Measurements from ENCODE around the gene ZNF420. TPM values are rescaled to one million over a fixed set of nuclear protein-coding genes. Genes with fewer than 3 reads are reported as not detected.

Gene ZNF420
- total RNA-seq, 1 experiment from 2014 or later, result 3.2 TPM

- H3K4me3 ChIP-seq (ENCODE audit: low read depth, low read length), result peak overlapping the region; percentile 63
- peaks cover 7% of the 10 kb centered on the region for H3K4me1 Mint-ChIP-seq (ENCODE audit: low read depth, unreplicated experiment)
- H3K27me3 ChIP-seq (replicated peaks; ENCODE audit: control insufficient read depth, insufficient read depth, low read length), result no peaks in the 10 kb centered on the region
- H3K27ac Mint-ChIP-seq (ENCODE audit: unreplicated experiment), result peak overlapping the region; percentile 83
- no peaks in the 10 kb centered on the region for H3K4me1 ChIP-seq
- POLR2A ChIA-PET, result interaction anchor here (1.0 kb wide), 1 partner anchor 139 kb away, joined by 3 read pairs; the partner anchor contains the start of gene ZNF383
- no peak for TF ChIP-seq CTCF (IDR thresholded peaks at IDR 0.05; ENCODE audit: insufficient read depth in 1 of 2, low read depth in 1 of 2, low read length in 1 of 2, severe bottlenecking in 1 of 2, unreplicated experiment in 1 of 2)
- CTCF ChIA-PET, result no interaction called here
- intact Hi-C loops (cut with micrococcal nuclease; ENCODE audit: unreplicated experiment), result loop anchor here (1.0 to 2.0 kb wide), 3 partner anchors 94 to 292 kb away; partner anchors contain the start of genes ZNF527 and ZNF585A
- H3K36me3 ChIP-seq (ENCODE audit: control insufficient read depth, insufficient read depth, low read length), result no peaks in the 10 kb centered on the region
- no peaks in the 10 kb centered on the region for H3K27me3 Mint-ChIP-seq (ENCODE audit: insufficient read depth, unreplicated experiment)
- BruUV-seq (replicated peaks), result TSS peak; percentile 62
- no peak for DNase-seq
- peaks cover 5% of the 10 kb centered on the region for H3K36me3 Mint-ChIP-seq (ENCODE audit: insufficient read depth, unreplicated experiment)
- peaks cover 29% of the 10 kb centered on the region for H3K9me3 Mint-ChIP-seq (ENCODE audit: unreplicated experiment)
- H3K4me3 Mint-ChIP-seq (ENCODE audit: unreplicated experiment), result peak overlapping the region; percentile 84
- peaks cover 6% of the 10 kb centered on the region; the same call in 1 of the 2 replicates for H3K9me3 ChIP-seq
Observed at GRCh38 chr19:37078717-37079032, 442 bp downstream of the ZNF420 start.

- intact Hi-C loops (cut with micrococcal nuclease; ENCODE audit: unreplicated experiment), result loop anchor here (2.0 kb wide), 1 partner anchor 292 kb away; the partner anchor contains the start of gene ZNF527
- peak overlapping the region; percentile 84 for H3K4me3 Mint-ChIP-seq (ENCODE audit: unreplicated experiment)
- H3K27me3 Mint-ChIP-seq (ENCODE audit: insufficient read depth, unreplicated experiment), result no peaks in the 10 kb centered on the region
- H3K27ac Mint-ChIP-seq (ENCODE audit: unreplicated experiment), result no peak overlapping the region
- peaks cover 7% of the 10 kb centered on the region for H3K4me1 Mint-ChIP-seq (ENCODE audit: low read depth, unreplicated experiment)
- BruUV-seq (replicated peaks), result no TSS peak
- DNase-seq, result no peak
- Histone ChIP-seq H3K27me3 (replicated peaks; ENCODE audit: control insufficient read depth, insufficient read depth, low read length) (no peaks in the 10 kb centered on the region), H3K4me3 (ENCODE audit: low read depth, low read length) (peak overlapping the region; percentile 63), H3K36me3 (ENCODE audit: control insufficient read depth, insufficient read depth, low read length) (no peaks in the 10 kb centered on the region), H3K9me3 (peaks cover 6% of the 10 kb centered on the region; the same call in 1 of the 2 replicates), H3K4me1 (no peaks in the 10 kb centered on the region)
- POLR2A ChIA-PET, result no interaction called here
- TF ChIP-seq CTCF (IDR thresholded peaks at IDR 0.05; ENCODE audit: insufficient read depth in 1 of 2, low read depth in 1 of 2, low read length in 1 of 2, severe bottlenecking in 1 of 2, unreplicated experiment in 1 of 2), result no peak
- peaks cover 29% of the 10 kb centered on the region for H3K9me3 Mint-ChIP-seq (ENCODE audit: unreplicated experiment)
- CTCF ChIA-PET, result no interaction called here
- peaks cover 5% of the 10 kb centered on the region for H3K36me3 Mint-ChIP-seq (ENCODE audit: insufficient read depth, unreplicated experiment)
Observed at GRCh38 chr19:37079238-37079637, 1.0 kb downstream of the ZNF420 start.

- BruUV-seq (replicated peaks), result no TSS peak
Observed at GRCh38 chr19:37082307-37082706, 4.1 kb downstream of the ZNF420 start.

More at GRCh38 chr19:37082307-37082706, 4.1 kb downstream of the ZNF420 start:
- no peak for TF ChIP-seq CTCF (IDR thresholded peaks at IDR 0.05; ENCODE audit: insufficient read depth in 1 of 2, low read depth in 1 of 2, low read length in 1 of 2, severe bottlenecking in 1 of 2, unreplicated experiment in 1 of 2)
- peaks cover 5% of the 10 kb centered on the region for H3K36me3 Mint-ChIP-seq (ENCODE audit: insufficient read depth, unreplicated experiment)
- Histone ChIP-seq H3K27me3 (replicated peaks; ENCODE audit: control insufficient read depth, insufficient read depth, low read length) (no peaks in the 10 kb centered on the region), H3K36me3 (ENCODE audit: control insufficient read depth, insufficient read depth, low read length) (no peaks in the 10 kb centered on the region), H3K4me1 (no peaks in the 10 kb centered on the region), H3K9me3 (peaks cover 6% of the 10 kb centered on the region), H3K4me3 (ENCODE audit: low read depth, low read length) (no peak overlapping the region)
- intact Hi-C loops (cut with micrococcal nuclease; ENCODE audit: unreplicated experiment), result no loop called here
- no peaks in the 10 kb centered on the region for H3K27me3 Mint-ChIP-seq (ENCODE audit: insufficient read depth, unreplicated experiment)
- no peak for DNase-seq
- CTCF ChIA-PET, result no interaction called here
- H3K9me3 Mint-ChIP-seq (ENCODE audit: unreplicated experiment), result peaks cover 55% of the 10 kb centered on the region
- no peak overlapping the region for H3K4me3 Mint-ChIP-seq (ENCODE audit: unreplicated experiment)
- peaks cover 7% of the 10 kb centered on the region for H3K4me1 Mint-ChIP-seq (ENCODE audit: low read depth, unreplicated experiment)
- H3K27ac Mint-ChIP-seq (ENCODE audit: unreplicated experiment), result no peak overlapping the region
- POLR2A ChIA-PET, result no interaction called here
